Stimulated activated naive B cell treated with anti-CD40 and anti-IgM and Interleukin-4, amounts not matched to agents 10 μg/mL and 1 μg/mL and 100 μg/mL, for 72 hours (primary cell): Measurements from ENCODE around the gene SPIN4.

Source experiments
- ATAC-seq, 2 donors: fragments of 150-1000 bp; cut with Tn5 transposase; replicated peaks; 2 replicates each; pipeline ENCODE4 v1.10.0; 2021; ENCODE audit warnings: moderate library complexity in 1 of 2
- DNase-seq: peaks from one replicate; pipeline ENCODE4 v3.0.0; 2021
- H3K27ac Mint-ChIP-seq: one replicate; pipeline ENCODE4 v1.8.0; 2022; ENCODE audit warnings: mild to moderate bottlenecking, mixed read lengths
- H3K27me3 Mint-ChIP-seq, 2 donors: one replicate each; pipeline ENCODE4 v1.8.0; 2022; ENCODE audit warnings: mixed read lengths in 2 of 2
- H3K36me3 Mint-ChIP-seq, 2 donors: one replicate each; pipeline ENCODE4 v1.8.0; 2022; ENCODE audit warnings: mixed read lengths in 2 of 2, mild to moderate bottlenecking in 1 of 2
- H3K4me1 Mint-ChIP-seq, 2 donors: one replicate each; pipeline ENCODE4 v1.8.0; 2022; ENCODE audit warnings: mixed read lengths in 2 of 2, mild to moderate bottlenecking in 1 of 2
- H3K4me3 Mint-ChIP-seq, 2 donors: one replicate each; pipeline ENCODE4 v1.8.0; 2022; ENCODE audit warnings: mild to moderate bottlenecking in 2 of 2, mixed read lengths in 2 of 2, moderate library complexity in 1 of 2
- H3K9me3 Mint-ChIP-seq, 2 donors: one replicate each; pipeline ENCODE4 v1.8.0; 2022; ENCODE audit warnings: mixed read lengths in 2 of 2, mild to moderate bottlenecking in 1 of 2

Gene SPIN4

DNA sequence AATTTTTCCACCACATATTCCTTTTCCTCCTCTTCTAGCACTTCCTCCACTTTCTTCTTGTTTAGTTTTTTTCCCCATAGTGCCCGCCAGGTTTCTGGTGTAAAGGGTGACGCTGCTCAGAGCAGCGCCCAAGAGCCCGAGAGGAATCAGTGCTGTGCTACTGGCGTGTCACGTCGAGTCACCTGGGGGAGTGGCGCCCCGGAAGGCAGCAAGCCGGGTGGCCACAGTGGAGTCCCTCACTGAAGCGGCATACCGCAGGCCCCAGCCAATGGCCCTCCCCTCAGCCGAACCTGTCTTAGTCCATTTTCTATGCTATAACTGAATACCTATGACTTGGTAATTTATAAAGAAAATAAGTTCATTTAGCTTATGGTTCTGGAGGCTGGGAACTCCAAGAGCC, 51.5 kb downstream of the SPIN4 start:
- ATAC-seq (no peak), DNase-seq (no peak)
- Mint-ChIP-seq H3K27ac (no peak overlapping the region), H3K27me3 (no peaks in the 10 kb centered on the region), H3K4me1 (no peaks in the 10 kb centered on the region), H3K4me3 (no peak overlapping the region), H3K36me3 (no peaks in the 10 kb centered on the region), H3K9me3 (peaks cover 0 to 3% of the 10 kb centered on the region in 2 donors)
